Measurements from ENCODE around the gene PRRG3.

The PRRG3 gene

DNA sequence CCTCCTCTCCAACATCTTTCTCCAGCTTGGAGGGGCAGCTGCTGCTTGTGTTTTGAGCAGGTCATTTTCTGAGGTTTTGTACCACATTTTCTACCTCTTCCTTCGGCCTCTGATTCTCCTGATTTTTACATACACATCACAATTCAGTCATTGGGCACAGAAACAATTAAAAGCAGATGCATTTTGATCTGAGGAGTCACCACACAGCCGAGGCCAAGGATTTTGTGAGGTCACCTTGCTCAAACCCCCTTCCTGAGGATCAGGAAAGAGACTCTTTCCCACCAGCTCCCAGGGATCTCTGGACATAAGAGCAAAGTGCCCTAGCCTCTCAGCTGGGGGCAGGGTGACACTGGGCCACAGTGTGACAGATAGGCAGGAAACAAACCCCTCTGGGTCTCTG lies 15.2 kb downstream of the PRRG3 start:
- no peak for DNase-seq

DNA sequence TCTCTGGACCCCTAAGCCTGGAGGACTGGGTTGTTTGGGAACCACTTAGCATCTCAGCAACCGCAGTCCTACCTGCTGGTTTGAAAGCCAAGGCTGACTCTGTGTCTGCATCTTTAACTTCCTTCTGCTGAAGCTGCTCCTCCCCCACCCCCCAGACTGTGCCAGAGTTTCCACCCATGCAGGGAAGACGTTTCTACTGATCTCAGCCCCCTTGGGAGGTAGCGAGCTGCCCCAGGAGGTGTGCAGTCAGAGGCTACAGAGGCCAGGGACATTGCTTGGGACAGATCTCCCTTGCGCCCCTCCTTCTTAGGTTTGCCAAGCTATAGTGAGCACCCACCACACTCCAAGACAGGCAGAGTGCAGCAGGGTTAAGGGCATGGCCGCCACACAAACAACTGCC lies 15.9 kb downstream of the PRRG3 start:
- no peak for DNase-seq

DNA sequence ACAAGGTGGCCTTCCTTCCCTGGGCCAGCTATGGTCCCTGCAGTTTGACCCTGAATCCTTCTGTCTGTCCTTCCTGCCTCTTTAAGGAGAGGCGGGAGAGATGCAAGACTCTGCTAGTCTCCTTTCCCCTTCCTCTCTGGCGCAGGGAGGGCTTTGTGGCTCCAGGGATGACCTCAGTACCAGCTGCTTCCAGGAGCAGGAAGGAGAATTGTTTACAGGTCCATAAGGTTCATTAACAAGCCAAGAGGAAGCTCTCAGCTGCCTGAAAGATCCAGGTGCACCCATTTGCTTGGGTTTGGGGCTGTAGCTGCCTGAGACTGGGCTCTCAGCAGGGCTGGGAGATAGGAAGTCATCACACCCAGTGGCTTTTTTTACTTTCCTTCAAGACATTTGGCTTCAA lies 16.5 kb downstream of the PRRG3 start:
- peak; percentile 34 for DNase-seq

DNA sequence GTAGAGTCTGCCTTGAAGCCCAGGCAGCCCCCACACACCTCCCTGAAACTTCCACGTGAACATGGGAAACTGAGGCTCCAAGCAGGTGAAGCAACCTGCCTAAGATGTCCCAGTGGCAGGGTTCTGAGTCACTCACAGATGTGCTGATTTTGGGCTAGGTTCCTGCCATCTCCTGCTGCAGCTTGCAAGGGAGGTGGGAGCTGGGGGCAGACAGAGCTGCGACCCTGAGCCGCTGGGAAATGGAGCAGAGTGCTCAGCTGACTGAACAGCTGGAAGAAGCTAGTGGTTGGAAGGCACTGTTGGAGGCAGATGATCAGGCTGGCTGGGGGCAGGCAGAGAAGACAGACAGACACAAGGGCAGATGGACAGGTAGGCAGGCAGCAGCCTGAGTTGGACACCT lies 17.0 kb downstream of the PRRG3 start:
- DNase-seq = no peak

DNA sequence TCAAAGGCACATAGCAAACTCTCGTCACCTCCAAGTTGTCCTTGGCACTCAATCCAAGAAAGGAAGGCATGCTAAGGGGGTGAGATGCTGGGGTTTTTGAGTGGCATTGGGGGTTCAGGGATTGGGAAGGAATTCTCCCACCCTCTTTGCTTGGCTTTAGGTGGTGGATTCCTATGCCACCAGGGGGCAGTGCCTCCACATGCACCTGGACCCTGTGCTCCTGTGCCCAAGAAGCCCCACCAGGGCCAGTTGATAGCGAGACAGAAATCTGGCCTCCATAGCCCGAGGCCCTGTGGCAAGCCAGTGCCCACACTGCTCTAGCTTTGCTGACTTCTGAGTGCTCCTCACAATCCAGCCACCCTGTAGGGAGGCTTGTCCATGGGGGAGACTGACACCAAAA lies 18.6 kb downstream of the PRRG3 start:
- peak; percentile 43 for DNase-seq

DNA sequence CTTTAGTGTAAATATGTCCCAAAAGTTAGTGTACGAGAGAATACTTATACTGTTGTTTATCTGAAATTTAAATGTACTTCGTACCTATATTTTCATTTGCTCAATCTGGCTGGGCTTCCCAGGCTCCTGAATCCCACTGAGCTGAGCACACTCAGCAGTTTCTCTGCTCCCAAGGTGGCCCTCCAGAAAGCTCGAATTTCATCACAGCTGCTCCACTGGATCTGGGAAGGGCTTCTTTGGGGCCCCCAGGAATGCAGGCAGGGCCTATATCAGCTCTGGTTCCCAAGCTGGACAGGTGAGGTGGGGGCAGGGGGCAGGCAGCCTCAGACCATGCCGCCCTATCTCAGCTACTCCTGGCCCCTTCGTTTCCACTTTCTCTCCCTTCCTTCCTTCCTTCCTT lies 19.1 kb downstream of the PRRG3 start:
- no peak for DNase-seq

DNA sequence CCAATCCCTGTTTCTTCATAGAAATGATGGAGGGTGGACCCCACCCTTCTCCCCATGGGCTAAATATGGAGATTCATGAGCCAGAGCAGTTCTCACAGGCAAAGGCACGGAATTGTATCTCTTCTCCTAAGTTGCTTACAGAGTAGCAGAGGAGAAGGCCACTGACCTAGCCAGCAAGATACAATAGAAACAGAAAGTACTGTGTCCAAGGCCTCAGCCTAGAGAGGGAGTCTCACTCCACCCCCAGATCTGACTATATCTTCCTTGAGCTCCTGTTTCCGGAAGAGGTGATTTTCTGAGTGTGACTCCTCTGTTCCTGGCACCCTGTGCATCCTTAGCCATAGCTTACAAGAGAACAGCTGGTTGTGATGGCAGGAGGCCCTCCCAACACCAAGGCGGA lies 20.5 kb downstream of the PRRG3 start, which contains the start of gene FATE1:
Gene FATE1 (plus strand): TSS at position 284 of the 400 bp plus-strand sequence. CDS start 85 bp downstream, at position 369.
- no peak for DNase-seq

DNA sequence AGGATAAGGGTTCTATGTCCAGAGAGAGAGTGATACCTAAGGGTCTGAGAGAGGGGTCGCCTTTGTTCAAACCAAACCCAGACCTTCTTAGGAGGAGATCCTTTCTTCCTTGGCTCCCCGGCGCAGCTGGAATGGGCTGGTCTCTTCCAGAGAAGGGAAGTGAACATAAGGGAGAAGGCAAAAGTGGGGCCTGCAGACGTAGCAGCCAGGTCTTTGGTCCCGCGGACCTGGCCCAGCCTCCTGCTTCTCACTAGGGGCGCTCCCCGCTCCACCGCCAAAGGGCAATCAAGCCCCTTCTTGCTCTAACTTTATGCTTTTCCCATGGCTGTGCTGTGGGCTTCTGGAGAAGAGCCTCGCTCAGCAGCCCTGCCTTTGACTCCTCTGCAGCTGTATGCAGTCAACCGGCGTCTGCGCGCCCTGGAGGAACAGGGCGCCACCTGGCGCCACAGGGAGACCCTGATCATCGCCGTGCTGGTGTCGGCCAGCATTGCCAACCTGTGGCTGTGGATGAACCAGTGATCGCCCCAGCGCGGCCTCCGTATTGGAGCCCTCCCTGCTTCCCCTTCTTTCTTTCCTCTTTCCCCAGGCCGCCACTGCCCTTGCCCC lies 27.1 kb downstream of the PRRG3 start:
- DNase-seq = no peak

DNA sequence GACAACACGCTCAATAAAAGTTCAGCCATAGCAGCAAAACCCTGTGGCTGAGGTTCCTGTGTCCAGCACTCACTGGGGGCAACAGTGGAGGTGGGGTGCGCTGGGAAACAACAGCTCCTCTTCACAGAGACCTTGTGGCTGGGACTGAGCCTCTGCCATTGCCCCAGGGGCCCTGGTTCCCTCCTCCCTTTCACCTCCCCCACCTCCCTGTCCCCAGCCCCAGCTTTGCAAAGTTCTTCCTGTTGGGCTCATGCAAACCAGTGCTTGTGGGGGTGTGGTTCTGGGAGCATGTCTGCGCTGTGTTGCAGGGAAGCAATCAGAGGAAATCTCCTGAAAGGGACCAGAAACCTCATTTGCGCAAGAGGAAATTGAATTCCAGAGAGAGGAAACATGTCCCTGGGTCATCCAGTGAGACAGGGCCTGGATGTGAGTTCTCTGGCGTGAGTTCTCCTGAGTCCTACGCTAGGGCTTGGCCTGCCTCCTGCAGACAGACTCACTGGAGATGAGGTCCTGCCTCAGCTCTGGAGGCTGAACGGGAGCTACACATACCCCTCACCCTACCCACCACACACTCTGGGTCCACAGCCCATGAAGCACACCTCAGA lies 28.0 kb downstream of the PRRG3 start:
- no peak for DNase-seq

DNA sequence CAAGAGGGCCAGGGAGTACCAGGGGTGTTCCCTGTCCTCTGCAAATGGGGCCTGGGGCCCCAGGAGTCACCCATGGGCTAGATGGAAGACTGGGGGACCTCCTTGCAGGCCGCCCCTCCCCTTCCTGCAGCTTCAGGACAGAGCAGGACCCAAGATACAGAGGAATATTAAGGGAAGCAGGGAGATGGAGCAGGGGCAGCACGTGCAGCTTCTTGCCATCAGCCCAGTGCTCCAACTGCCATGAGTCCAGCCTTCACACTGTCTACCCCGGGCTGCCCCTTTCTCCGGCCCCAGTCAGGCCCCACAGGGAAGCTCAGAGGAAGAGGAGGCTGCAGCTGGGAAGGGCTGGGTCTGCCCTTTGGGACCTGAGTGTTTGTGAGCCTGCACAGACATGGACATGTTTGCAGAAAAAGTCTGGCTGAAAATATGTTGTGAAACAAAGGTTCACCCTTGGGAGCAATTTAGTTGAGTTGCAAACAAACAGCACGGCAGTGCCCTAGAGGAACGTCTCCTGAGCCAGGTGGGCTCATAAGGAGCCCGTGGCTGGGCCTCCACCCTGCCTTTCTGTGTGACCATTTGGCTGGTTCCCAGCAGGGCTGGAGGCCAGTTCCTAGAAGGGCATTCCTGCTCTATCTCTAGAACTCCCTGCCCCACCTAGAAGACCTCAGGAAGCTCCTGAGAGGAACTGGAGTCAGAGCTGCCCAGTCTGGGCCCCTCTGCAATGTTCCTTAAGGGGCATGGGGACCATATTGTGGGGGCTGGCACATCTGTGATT lies 29.5 kb downstream of the PRRG3 start:
- DNase-seq = peak; percentile 50

DNA sequence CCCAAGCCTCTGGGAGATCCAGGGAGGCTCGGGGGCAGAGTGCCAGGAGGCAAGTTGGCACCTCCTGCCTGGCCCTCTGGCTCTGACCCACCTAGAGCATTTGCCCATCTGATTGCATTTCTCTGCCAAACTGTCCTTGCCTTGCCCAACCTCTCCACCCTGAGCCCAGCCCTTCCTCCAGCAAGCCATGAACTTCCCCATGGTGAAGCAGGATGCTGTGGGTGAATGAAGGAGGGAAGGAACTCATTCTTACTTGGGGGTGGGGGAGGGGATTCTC lies 30.0 kb downstream of the PRRG3 start:
- DNase-seq = peak; percentile 50

DNA sequence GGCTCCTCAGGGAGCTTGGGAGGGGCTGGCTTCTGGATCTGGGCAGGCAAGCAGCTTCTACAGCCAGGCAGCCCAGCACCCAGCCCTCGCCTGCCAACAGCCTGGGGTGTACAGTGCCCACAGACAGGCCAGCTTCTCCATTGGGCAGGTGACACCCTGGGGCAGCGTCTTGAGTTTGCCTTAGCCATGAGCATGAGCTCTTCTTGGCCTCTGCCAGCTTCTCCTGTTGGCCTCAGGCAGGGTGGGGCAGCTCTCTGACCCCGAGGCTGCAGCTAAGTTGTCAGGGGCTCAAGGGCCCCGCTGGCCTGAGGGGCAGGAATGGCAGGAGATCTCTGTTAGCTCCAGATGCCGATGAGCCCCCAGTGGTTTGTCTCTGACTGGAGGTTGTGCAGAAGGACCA lies 31.5 kb downstream of the PRRG3 start:
- no peak for DNase-seq

DNA sequence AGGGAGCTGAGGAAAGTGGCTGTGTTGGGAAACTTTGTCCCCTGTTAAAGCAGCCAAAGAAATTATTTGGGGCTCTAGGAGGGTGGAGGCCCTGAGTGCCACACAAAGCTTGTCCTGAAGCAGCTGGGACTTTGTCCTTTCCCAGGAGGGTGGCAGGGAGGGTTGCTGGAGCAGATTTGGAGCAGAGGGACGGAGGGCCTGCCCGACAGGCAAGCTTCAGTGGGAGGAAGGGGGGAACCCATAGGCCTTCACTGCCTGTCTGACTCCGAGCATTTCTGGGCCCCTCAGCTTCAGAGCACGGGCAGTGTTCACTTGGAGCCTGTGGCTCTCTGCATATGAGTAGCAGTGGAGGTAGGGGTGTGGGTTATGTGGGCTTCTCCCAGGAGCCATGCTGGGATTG lies 32.1 kb downstream of the PRRG3 start:
- no peak for DNase-seq

DNA sequence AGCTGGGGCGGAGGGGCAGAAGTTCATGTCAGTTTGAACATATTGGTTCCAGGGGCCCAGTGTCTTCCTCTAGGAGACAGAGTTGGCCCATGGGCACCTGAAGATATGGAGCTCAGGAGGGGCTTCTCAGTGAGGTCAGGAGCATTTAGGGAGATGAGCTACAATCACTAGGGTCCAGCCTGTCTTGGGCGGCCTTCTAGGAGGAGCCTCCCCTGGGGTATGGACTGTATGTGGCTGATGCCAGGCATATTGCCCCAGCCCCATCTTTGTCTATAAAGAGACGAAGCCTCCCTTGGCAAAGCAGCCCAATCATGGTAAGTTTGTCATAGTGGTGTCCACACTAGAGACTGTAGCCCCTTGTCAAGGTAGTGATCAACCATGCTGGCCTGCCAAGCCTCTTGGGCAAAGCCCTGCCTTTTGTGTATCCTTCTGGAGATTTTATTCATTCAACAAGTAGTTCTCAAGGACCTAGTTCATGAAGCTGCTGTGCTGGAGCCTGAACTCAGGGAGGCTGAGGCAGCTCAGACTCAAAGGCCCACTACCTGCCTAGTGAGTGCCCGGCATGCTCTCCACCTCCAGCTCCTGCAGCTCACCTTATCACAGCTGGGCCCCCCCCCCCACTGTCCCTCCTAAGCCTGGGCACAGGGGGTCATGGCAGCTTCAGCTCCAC lies 33.9 kb downstream of the PRRG3 start:
- no peak for DNase-seq

DNA sequence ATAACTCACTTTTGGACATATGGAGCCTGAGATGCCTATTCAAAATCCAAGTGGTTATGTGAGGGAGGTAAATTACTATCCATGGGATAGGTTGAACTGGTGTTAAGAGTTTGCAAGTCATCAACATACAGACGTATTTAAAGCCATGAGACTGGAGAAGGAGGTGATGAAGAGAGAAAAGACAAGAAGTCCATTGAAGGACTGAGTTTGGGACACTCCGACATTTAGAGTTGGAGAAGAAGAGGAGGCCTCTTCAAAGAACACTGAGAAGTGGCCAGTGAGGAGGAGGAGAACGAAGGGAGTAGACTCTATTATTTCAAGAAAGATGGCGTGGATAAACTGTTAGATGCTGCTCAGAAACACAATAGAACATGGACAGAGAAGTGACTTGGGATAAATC lies 39.2 kb downstream of the PRRG3 start, which contains the start of gene CNGA2:
Gene CNGA2 (plus strand): TSS at position 301 of the 400 bp plus-strand sequence. CDS start 3,738 bp downstream, outside the sequence.
- DNase-seq = no peak

DNA sequence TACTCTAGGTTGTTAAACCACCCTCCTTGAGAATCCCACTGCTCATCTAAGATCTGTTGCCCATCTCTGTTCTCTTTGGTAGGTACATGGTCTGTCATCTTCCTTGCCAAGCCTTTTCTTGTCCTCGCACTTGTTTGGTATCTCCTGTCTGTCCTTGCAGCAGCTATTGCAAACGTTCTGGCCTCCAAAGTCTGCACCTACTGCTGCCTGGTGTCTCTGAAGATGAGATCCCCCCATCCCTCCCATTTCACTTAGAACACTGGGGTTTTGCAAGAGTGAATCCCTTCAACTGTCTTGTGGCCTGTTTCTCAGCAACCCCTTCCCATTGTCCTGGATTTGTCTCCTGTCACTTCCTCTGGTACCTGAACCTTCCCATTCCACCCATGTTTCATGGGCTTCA lies 40.0 kb downstream of the PRRG3 start:
- DNase-seq = no peak

DNA sequence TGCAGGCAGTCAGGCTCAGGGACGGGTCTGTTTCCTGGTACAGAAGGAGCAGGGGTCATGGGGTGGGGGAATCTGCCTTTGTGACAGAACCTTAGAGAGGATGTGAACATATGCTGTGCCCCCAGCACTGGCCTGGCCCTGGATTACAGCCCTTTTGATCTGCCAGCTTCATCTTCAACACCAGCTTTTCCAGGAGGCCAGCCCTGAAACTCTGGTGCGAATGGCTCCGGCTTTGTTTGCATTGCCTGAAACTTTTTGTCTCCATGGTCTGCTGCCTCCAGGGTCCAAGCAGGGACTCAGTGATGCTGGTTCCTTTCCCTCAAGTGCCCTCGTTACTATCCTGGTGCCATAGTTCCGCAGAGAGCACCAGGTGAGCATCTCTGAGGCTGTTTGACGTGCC lies 41.4 kb downstream of the PRRG3 start:
- no peak for DNase-seq

DNA sequence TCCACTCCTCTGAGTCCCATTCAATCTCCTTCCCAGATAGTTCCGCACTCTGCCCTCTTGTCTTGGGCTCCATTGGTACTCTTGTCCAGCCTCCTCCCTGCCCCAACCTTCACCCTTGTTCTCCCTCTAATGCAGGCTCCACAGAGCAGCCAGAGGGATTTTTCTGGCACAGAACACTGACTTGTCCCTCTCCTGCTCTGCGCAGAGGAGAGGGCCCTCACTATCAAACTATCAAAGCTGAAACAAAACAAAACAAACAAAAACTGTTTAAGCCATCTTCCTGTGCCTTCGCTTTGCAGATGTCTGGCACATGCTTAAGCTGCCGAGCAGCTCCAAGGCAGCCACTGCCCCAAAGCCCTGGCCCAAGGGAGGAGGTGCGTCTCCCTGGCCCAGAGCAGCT lies 42.2 kb downstream of the PRRG3 start:
- no peak for DNase-seq

DNA sequence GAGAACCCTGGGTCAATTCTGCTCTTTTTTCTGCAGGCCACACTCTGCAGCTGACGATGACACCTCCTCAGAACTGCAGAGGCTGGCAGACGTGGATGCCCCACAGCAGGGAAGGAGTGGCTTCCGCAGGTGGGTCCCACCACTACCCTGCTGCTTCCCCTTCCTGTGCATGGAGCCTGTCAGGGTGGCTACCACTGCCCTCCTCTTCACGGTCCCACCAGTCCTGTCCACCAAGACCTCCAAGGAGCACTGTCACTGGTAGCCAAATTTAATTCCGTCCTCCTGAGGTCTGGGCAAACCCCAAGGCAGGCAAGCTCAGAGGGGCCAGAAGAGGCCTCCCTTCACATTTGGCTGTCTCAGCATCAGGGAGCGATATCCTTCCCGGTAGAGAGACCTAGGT lies 43.5 kb downstream of the PRRG3 start:
- DNase-seq = no peak

DNA sequence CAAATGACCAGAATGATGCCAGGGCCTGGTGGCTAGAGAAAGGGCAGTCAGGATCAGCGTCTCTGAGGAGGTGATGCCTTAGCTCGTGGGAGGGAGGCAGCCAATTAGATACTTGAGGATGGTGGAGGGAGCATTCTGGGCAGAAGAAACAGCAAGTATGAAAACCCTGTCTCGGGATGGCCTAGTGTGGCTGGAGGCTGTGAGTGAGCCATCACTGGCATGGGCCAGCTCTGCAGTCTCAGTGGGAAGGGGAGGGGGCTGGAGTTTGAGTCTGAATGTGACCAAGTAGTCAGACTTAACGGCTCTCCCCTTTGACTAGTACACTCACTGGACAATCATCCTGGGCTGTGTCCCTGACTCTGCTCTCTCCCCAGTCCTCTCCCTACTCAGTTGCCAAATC lies 46.3 kb downstream of the PRRG3 start:
- no peak for DNase-seq

DNA sequence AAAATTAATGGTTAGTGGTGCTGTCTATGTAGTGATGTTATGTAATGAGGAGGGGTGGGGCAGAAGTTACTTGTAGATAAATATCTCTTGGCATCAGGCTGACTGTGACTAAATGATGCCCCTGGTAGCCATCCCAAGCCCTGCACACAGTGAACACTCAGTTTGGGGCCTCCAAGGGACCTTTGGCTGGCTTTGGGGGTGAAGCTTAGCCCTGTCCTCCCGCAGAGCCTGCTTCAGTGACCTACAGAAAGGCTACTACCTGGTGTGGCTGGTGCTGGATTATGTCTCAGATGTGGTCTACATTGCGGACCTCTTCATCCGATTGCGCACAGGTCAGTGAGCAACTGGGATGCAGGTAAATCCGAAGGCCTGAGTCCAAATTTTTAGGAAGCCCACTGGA lies 47.1 kb downstream of the PRRG3 start:
- no peak for DNase-seq

DNA sequence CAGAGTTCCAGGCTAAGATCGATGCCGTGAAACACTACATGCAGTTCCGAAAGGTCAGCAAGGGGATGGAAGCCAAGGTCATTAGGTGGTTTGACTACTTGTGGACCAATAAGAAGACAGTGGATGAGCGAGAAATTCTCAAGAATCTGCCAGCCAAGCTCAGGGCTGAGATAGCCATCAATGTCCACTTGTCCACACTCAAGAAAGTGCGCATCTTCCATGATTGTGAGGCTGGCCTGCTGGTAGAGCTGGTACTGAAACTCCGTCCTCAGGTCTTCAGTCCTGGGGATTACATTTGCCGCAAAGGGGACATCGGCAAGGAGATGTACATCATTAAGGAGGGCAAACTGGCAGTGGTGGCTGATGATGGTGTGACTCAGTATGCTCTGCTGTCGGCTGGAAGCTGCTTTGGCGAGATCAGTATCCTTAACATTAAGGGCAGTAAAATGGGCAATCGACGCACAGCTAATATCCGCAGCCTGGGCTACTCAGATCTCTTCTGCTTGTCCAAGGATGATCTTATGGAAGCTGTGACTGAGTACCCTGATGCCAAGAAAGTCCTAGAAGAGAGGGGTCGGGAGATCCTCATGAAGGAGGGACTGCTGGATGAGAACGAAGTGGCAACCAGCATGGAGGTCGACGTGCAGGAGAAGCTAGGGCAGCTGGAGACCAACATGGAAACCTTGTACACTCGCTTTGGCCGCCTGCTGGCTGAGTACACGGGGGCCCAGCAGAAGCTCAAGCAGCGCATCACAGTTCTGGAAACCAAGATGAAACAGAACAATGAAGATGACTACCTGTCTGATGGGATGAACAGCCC lies 48.6 kb downstream of the PRRG3 start:
- DNase-seq = no peak

DNA sequence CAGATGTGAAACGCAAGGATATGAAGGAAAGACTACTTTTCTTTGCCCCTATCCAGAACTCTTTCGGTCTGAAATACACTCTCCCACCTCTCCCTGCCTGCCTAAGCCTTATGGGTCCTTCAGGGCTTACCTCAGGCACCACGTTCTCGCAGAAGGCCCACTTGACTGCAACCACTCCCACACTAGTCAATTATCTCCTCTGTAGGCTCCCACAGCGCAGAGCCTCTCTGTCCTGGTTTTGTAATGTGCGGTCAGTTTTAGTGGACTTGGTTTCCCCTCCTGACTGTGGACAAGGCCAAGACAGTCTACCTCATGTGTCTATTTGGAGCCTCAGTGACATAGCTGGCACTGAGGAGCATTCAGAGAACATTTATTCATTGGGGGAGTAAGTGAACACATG lies 50.4 kb downstream of the PRRG3 start:
- no peak for DNase-seq
